Esophagus squamous epithelium (tissue), 5 donors: ENCODE measurements around the gene GJB3. TPM values are rescaled to one million over a fixed set of nuclear protein-coding genes. Genes with fewer than 3 reads are reported as not detected.
"Not testable (repeated sequence)": the region's sequence is repeated elsewhere in the genome, so short reads cannot be mapped to it uniquely, and the experiment has no call there.

Experiments
- DNase-seq: peaks from one replicate; lab custom pipeline; 2025; lab: John Stamatoyannopoulos, UW
- H3K27ac ChIP-seq, 4 donors: fragments of 200-600 bp; sonication (generic); one replicate each; pipeline ENCODE4 v1.5.1; 2016 to 2019; ENCODE audit warnings: mild to moderate bottlenecking in 1 of 4
- H3K27me3 ChIP-seq, 4 donors: fragments of 200-600 bp; sonication (generic); 1 replicate in 3 of 4; 2 replicates in 1 of 4; pipeline versions ENCODE4 v1.5.1 to v1.6.0; 2017 to 2021; ENCODE audit warnings: antibody characterized with exemption in 1 of 4
- H3K36me3 ChIP-seq, 3 donors: fragments of 200-600 bp; sonication (generic); one replicate each; pipeline ENCODE4 v1.5.1; 2016 to 2019
- H3K4me1 ChIP-seq, 3 donors: fragments of 200-600 bp; sonication (generic); one replicate each; pipeline ENCODE4 v1.5.1; 2017 to 2019
- H3K4me3 ChIP-seq, 4 donors: fragments of 200-600 bp; sonication (generic); 1 replicate in 3 of 4; 2 replicates in 1 of 4; pipeline ENCODE4 v1.5.1; 2016 to 2019; ENCODE audit warnings: mild to moderate bottlenecking in 2 of 4, moderate library complexity in 1 of 4
- H3K9me3 ChIP-seq, 3 donors: fragments of 200-600 bp; sonication (generic); one replicate each; pipeline ENCODE4 v1.5.1; 2016 to 2019
- POLR2A ChIP-seq, 4 donors: fragments of 450-650 bp; IDR thresholded peaks; one replicate each; pipeline ENCODE4 v1.6.1; 2017; ENCODE audit warnings: antibody characterized with exemption in 4 of 4, mild to moderate bottlenecking in 4 of 4, moderate library complexity in 3 of 4
- WGBS, 2 donors: methylation state at CpG; one replicate each; pipeline ENCODE4 v1.1.5; 2018; 5-methylcytosine and 5-hydroxymethylcytosine counted together
- intact Hi-C: fragments of 100-400 bp; cut with DNase I; formaldehyde crosslinking; loops from one replicate; pipeline ENCODE4 v1.15.0; 2022
- total RNA-seq, 4 donors: library from RNA; depleted of rRNA; stranded (reverse); fragments of >200 nt; gene quantifications; one replicate each; pipeline ENCODE4 v1.1.0, GENCODE V29; 2016
- TF ChIP-seq, protein P1 (sequence below), 6 experiments: fragments of 450-650 bp in 4 of 6; fragments of 200-600 bp in 2 of 6; sonication (generic) in 2 of 6; IDR thresholded peaks; one replicate each; pipeline ENCODE4 v1.5.1; 2016 to 2019; ENCODE audit warnings: antibody characterized with exemption in 6 of 6, mild to moderate bottlenecking in 4 of 6, moderate library complexity in 4 of 6
- donor health status: DM: yes; HTN: yes; CAD: no.

The GJB3 gene
- total RNA-seq, 4 donors from 2014 or later: 82.6 to 123 (median 94.4) TPM

DNA sequence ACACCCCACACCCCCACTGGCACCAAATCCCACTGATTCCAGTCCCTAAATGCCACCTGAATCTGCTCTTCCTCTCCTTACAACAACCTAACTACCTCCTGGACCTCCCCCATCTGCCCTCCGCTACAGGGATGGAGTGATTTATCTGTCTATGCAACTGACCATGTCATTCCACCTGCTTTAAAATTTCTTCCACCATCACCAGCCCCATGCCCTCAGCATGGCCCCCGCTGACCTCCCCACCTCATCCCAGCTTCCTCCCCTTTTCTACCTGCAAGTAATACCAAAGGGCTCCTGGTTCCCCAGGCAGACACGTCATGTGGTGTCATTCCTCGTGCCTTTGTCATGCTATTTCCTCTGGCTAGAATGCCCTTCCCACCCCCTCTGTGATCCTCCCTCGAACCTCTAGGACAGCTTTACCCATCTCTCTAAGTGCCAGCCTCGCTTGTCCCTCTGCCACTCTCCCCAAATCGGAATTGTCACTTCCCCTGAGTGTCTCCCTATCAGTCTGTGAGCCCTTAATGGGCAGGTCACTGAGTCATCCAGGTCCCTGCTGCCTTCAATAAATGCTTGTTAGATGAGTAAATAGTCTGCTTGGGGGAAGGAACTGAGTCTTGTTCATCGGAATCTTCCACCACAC, 17.8 kb upstream of the GJB3 start:
- Histone ChIP-seq H3K36me3 (peaks cover 0 to 2% (median 0%) of the 10 kb centered on the region in 3 donors), H3K27me3 (peaks cover 0 to 15% (median 0%) of the 10 kb centered on the region in 4 donors), H3K9me3 (no peaks in the 10 kb centered on the region), H3K27ac (peak overlapping the region in 3 of 4 donors; percentile 39 to 68 (median 61)), H3K4me1 (peaks cover 4 to 41% (median 12%) of the 10 kb centered on the region in 3 donors), H3K4me3 (no peak overlapping the region)
- 28 to 30% methylated on average over 8 of the region's 8 CpGs for WGBS, 2 donors
- DNase-seq: no peak
- intact Hi-C loops: no loop called here
- TF ChIP-seq, protein P1, sequence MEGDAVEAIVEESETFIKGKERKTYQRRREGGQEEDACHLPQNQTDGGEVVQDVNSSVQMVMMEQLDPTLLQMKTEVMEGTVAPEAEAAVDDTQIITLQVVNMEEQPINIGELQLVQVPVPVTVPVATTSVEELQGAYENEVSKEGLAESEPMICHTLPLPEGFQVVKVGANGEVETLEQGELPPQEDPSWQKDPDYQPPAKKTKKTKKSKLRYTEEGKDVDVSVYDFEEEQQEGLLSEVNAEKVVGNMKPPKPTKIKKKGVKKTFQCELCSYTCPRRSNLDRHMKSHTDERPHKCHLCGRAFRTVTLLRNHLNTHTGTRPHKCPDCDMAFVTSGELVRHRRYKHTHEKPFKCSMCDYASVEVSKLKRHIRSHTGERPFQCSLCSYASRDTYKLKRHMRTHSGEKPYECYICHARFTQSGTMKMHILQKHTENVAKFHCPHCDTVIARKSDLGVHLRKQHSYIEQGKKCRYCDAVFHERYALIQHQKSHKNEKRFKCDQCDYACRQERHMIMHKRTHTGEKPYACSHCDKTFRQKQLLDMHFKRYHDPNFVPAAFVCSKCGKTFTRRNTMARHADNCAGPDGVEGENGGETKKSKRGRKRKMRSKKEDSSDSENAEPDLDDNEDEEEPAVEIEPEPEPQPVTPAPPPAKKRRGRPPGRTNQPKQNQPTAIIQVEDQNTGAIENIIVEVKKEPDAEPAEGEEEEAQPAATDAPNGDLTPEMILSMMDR (IDR thresholded peaks at IDR 0.05): no peak
- TF ChIP-seq POLR2A (IDR thresholded peaks at IDR 0.05): no peak

DNA sequence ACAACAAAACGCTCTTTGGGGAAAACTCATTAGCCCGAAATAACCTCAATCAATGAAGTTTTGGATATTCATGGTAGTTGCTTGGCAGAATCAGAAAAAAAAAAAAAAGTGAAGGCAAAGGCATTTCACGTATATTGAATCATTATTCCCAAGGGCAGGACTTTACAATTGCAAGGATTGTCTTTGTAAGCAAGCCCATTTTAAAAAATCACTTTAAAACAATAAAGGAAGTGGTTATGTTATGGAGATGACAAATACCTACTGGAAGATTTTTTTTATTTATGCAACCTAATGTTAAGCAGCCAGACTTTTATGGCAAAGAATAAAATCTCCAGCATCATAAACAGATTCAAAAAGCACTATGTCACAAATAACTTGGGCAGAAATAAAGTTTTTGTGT, 12.2 kb upstream of the GJB3 start:
- Histone ChIP-seq H3K4me3 (no peak overlapping the region), H3K27me3 (no peaks in the 10 kb centered on the region), H3K9me3 (no peaks in the 10 kb centered on the region), H3K27ac (no peak overlapping the region), H3K4me1 (peaks cover 0 to 15% (median 8%) of the 10 kb centered on the region in 3 donors), H3K36me3 (no peaks in the 10 kb centered on the region)
- TF ChIP-seq POLR2A (IDR thresholded peaks at IDR 0.05): no peak
- TF ChIP-seq, protein P1 (IDR thresholded peaks at IDR 0.05): no peak
- intact Hi-C loops: no loop called here
- no peak for DNase-seq
- 59 to 74% methylated on average over 3 of the region's 3 CpGs for WGBS, 2 donors

DNA sequence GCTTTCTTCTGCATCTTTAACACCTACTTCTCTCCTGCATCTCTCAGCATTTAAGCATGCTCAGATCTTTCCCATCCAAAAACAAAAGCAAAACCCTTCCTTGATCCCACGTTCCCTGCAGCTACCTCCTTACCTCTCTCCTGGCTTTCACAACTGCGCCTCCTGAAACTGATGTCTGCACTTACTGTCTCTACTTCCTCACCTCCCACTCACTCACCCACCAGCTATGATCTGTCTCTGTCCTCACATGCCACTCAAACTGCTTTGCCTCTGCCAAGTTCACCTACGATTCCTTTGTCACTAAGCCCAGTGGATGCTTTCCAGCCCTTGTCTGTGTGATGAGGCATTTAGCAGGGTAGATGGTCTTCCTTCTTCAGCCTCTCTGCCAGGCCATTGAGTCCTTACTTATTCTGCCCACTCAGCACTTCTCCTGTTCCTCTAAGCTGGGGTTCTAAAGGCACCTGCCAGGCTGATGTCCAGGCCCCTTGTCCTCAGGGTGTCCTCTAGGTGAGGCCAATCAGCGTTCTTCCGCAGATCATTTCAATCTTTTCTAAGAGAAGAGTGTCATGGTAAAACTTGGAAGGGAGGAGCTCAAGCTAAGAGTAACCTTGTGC, 10.0 kb upstream of the GJB3 start:
- Histone ChIP-seq H3K27ac (no peak overlapping the region), H3K9me3 (no peaks in the 10 kb centered on the region), H3K4me1 (peaks cover 0 to 11% (median 7%) of the 10 kb centered on the region in 3 donors), H3K27me3 (peaks cover 0 to 6% (median 0%) of the 10 kb centered on the region in 4 donors), H3K36me3 (no peaks in the 10 kb centered on the region), H3K4me3 (no peak overlapping the region)
- WGBS, 2 donors: 37 to 53% methylated on average over 3 to 4 of the region's 5 CpGs
- no peak for TF ChIP-seq POLR2A (IDR thresholded peaks at IDR 0.05)
- TF ChIP-seq, protein P1 (IDR thresholded peaks at IDR 0.05): no peak
- intact Hi-C loops: no loop called here
- DNase-seq: no peak

DNA sequence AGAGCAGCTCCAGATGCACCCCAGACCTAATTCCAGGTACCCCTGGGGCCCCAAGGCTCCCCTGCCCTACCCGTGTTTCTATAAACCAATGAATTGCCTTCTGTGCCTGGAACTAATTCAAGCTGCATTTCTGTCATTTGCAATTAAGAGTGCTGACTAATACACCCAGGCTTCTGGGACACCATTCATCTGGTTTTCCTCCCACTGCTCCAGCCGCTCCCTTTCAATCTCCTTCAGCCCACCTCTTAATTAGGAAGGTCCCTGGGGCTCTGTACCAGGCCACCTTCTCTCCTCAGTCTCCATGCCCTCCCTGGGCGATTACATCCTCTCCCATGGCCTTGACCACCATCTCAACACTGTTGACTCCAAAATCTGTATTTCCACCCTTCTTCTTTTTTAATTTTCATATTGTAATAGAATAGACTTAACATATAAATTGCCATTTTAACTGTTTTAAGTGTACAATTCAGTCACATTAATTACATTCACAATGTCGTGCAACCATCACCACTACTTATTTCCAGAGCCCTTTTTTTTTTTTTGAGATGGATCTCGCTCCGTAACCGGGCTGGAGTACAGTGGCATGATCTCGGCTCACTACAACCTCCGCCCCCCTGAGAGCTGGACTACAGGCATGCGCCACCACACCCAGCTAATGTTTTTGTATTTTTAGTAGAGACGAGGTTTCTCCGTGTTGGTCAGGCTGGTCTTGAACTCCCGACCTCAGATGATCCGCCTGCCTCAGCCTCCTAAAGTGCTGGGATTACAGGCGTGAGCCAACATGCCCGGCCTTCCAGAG, 9.2 kb upstream of the GJB3 start:
- H3K9me3 ChIP-seq: no peaks in the 10 kb centered on the region
- 64 to 78% methylated on average over 9 to 16 of the region's 16 CpGs for WGBS, 2 donors
- H3K4me1 ChIP-seq: peaks cover 0 to 12% (median 7%) of the 10 kb centered on the region in 3 donors
- TF ChIP-seq, protein P1 (IDR thresholded peaks at IDR 0.05): no peak
- TF ChIP-seq POLR2A (IDR thresholded peaks at IDR 0.05): no peak
- H3K27ac ChIP-seq: no peak overlapping the region
- no peak overlapping the region for H3K4me3 ChIP-seq
- peaks cover 0 to 9% (median 0%) of the 10 kb centered on the region in 4 donors for H3K27me3 ChIP-seq
- intact Hi-C loops: no loop called here
- no peaks in the 10 kb centered on the region for H3K36me3 ChIP-seq
- no peak for DNase-seq

DNA sequence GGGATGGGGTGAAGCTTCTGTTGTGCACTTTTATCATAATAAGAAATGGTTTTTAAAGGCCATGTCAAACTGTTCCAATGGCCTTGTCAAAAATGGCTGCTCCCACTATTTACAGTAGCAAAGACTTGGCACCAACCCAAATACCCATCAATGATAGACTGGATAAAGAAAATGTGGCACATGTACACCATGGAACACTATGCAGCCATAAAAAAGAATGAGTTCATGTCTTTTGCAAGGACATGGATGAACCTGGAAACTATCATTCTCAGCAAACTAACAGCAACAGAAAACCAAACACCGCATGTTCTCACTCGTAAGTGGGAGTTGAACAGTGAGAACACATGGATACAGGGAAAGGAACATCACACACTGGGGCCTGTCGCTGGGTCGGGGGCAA, 7.9 kb upstream of the GJB3 start:
- H3K27ac ChIP-seq, H3K9me3 ChIP-seq, intact Hi-C loops, H3K4me3 ChIP-seq, H3K36me3 ChIP-seq, DNase-seq: not testable (repeated sequence)
- WGBS, 2 donors: 85 to 90% methylated on average over 4 of the region's 4 CpGs
- H3K4me1 ChIP-seq: peaks cover 0 to 17% (median 7%) of the 10 kb centered on the region in 3 donors
- H3K27me3 ChIP-seq: peaks cover 0 to 22% (median 0%) of the 10 kb centered on the region in 4 donors
